Loucy (cell line): ENCODE data around the gene LHX6.

Source experiments
- H2AFZ ChIP-seq: fragments of 200-600 bp; sonication (generic); 2 replicates; pipeline ENCODE4 v1.6.0; 2016; ENCODE audit warnings: antibody characterized with exemption, mild to moderate bottlenecking, low read length, moderate library complexity
- H3F3A ChIP-seq: fragments of 200-600 bp; 2 replicates; pipeline ENCODE4 v1.6.0; 2016; ENCODE audit warnings: antibody characterized with exemption, low read depth, mild to moderate bottlenecking
- H3K27me3 ChIP-seq: fragments of 200-600 bp; sonication (generic); 2 replicates; pipeline ENCODE4 v1.6.1; 2014; ENCODE audit warnings: low read length, mild to moderate bottlenecking; ENCODE audit not compliant: insufficient read depth, poor library complexity, severe bottlenecking
- H3K36me3 ChIP-seq: fragments of 200-600 bp; sonication (generic); 2 replicates; pipeline ENCODE4 v1.6.1; 2016; ENCODE audit warnings: low read length; ENCODE audit not compliant: insufficient read depth
- H3K4me1 ChIP-seq: fragments of 200-600 bp; sonication (generic); 2 replicates; pipeline ENCODE4 v1.5.1; 2014; ENCODE audit warnings: low read length, mild to moderate bottlenecking; ENCODE audit not compliant: insufficient read depth, poor library complexity, severe bottlenecking
- H3K4me2 ChIP-seq: fragments of 200-600 bp; sonication (generic); 2 replicates; pipeline ENCODE4 v1.6.0; 2014; ENCODE audit warnings: antibody characterized with exemption, low read length, low read depth, mild to moderate bottlenecking; ENCODE audit not compliant: poor library complexity, severe bottlenecking
- H3K4me3 ChIP-seq: fragments of 200-600 bp; sonication (generic); 2 replicates; pipeline ENCODE4 v1.5.1; 2014; ENCODE audit warnings: low read length, mild to moderate bottlenecking, mixed read lengths; ENCODE audit not compliant: poor library complexity, severe bottlenecking
- H3K79me2 ChIP-seq: fragments of 200-600 bp; sonication (generic); 2 replicates; pipeline ENCODE4 v1.6.1; 2014; ENCODE audit warnings: low read length; ENCODE audit not compliant: insufficient read depth
- H3K9ac ChIP-seq: fragments of 200-600 bp; sonication (generic); 2 replicates; pipeline ENCODE4 v1.6.0; 2014; ENCODE audit warnings: mild to moderate bottlenecking, low read depth, low read length, moderate library complexity; ENCODE audit not compliant: poor library complexity, severe bottlenecking
- H3K9me2 ChIP-seq: fragments of 200-600 bp; sonication (generic); replicated peaks from 2 replicates; pipeline ENCODE4 v1.6.1; 2016; ENCODE audit warnings: low read depth, low read length, mixed read lengths
- H3K9me3 ChIP-seq: fragments of 200-600 bp; sonication (generic); 2 replicates; pipeline ENCODE4 v1.6.1; 2014; ENCODE audit warnings: mild to moderate bottlenecking, antibody characterized with exemption, low read length, low read depth; ENCODE audit not compliant: insufficient read depth
- H4K20me1 ChIP-seq: fragments of 200-600 bp; sonication (generic); 2 replicates; pipeline ENCODE4 v1.6.0; 2014; ENCODE audit warnings: antibody characterized with exemption, low read length, mild to moderate bottlenecking; ENCODE audit not compliant: insufficient read depth, poor library complexity, severe bottlenecking
- CTCF ChIP-seq: fragments of 200-600 bp; sonication (generic); conservative IDR thresholded peaks from 2 replicates; pipeline ENCODE4 v1.5.1; 2014; ENCODE audit warnings: mild to moderate bottlenecking, antibody characterized with exemption, low read length
- EZH2phosphoT487 ChIP-seq: fragments of 200-600 bp; IDR thresholded peaks from 2 replicates; pipeline ENCODE4 v1.6.1; 2018; ENCODE audit warnings: antibody characterized with exemption, mild to moderate bottlenecking, moderate library complexity, borderline replicate concordance

The LHX6 gene

GRCh38 chr9:122206118-122207046 lies 22.4 kb downstream of the LHX6 start:
- Histone ChIP-seq H3K4me2 (no peak overlapping the region), H3K4me3 (no peak overlapping the region), H3F3A (no peaks in the 10 kb centered on the region), H3K9me2 (no peaks in the 10 kb centered on the region), H2AFZ (no peak overlapping the region), H4K20me1 (no peaks in the 10 kb centered on the region), H3K79me2 (no peaks in the 10 kb centered on the region), H3K4me1 (no peaks in the 10 kb centered on the region), H3K9me3 (no peaks in the 10 kb centered on the region), H3K36me3 (no peaks in the 10 kb centered on the region), H3K9ac (no peak overlapping the region), H3K27me3 (no peaks in the 10 kb centered on the region)
- TF ChIP-seq CTCF (no peak), EZH2phosphoT487 (no peak)

GRCh38 chr9:122205176-122205575 lies 23.6 kb downstream of the LHX6 start:
- Histone ChIP-seq H3K79me2 (no peaks in the 10 kb centered on the region), H3K9me3 (no peaks in the 10 kb centered on the region), H3F3A (no peaks in the 10 kb centered on the region), H3K4me2 (no peak overlapping the region), H4K20me1 (no peaks in the 10 kb centered on the region), H3K9ac (no peak overlapping the region), H3K4me3 (no peak overlapping the region), H3K27me3 (no peaks in the 10 kb centered on the region), H2AFZ (no peak overlapping the region), H3K4me1 (no peaks in the 10 kb centered on the region), H3K9me2 (no peaks in the 10 kb centered on the region), H3K36me3 (no peaks in the 10 kb centered on the region)
- TF ChIP-seq EZH2phosphoT487 = no peak
- TF ChIP-seq CTCF = no peak

- Histone ChIP-seq H3K79me2 (no peaks in the 10 kb centered on the region), H3F3A (no peaks in the 10 kb centered on the region), H3K4me3 (no peak overlapping the region), H4K20me1 (no peaks in the 10 kb centered on the region), H3K4me2 (no peak overlapping the region), H3K9me3 (no peaks in the 10 kb centered on the region), H3K36me3 (no peaks in the 10 kb centered on the region), H3K27me3 (no peaks in the 10 kb centered on the region), H3K9ac (no peak overlapping the region), H3K4me1 (no peaks in the 10 kb centered on the region), H3K9me2 (no peaks in the 10 kb centered on the region), H2AFZ (no peak overlapping the region)
- no peak for TF ChIP-seq CTCF
- no peak for TF ChIP-seq EZH2phosphoT487
These were observed 24.3 kb downstream of the LHX6 start for GRCh38 chr9:122204491-122204890.
